Skeletal muscle cell (primary cell): Measurements from ENCODE around the gene RASSF3.

Source experiments
- DNase-seq: peaks from one replicate; pipeline ENCODE4 v3.0.0-alpha.2; 2010; ENCODE audit warnings: low read depth
- H3K4me3 ChIP-seq: 2 replicates; pipeline ENCODE4 v1.5.1; 2011; ENCODE audit warnings: low read depth, mild to moderate bottlenecking, control low read depth, low read length, moderate library complexity

RASSF3 gene

GRCh38 chr12:64663015-64663414, 52.7 kb downstream of the RASSF3 start:
- H3K4me3 ChIP-seq = no peak overlapping the region
- no peak for DNase-seq

GRCh38 chr12:64665514-64665913, 55.2 kb downstream of the RASSF3 start:
- no peak overlapping the region for H3K4me3 ChIP-seq
- DNase-seq = no peak

- DNase-seq = no peak
- no peak overlapping the region for H3K4me3 ChIP-seq
These were observed 56.0 kb downstream of the RASSF3 start for GRCh38 chr12:64666054-64666914.

GRCh38 chr12:64667793-64668192, 57.5 kb downstream of the RASSF3 start:
- H3K4me3 ChIP-seq = no peak overlapping the region

GRCh38 chr12:64669270-64669842, 59.1 kb downstream of the RASSF3 start:
- DNase-seq = no peak
- no peak overlapping the region for H3K4me3 ChIP-seq

More at GRCh38 chr12:64667793-64668192, 57.5 kb downstream of the RASSF3 start:
- no peak for DNase-seq

GRCh38 chr12:64670019-64670418, 59.7 kb downstream of the RASSF3 start:
- H3K4me3 ChIP-seq = no peak overlapping the region

GRCh38 chr12:64670919-64671639, 60.8 kb downstream of the RASSF3 start:
- H3K4me3 ChIP-seq = no peak overlapping the region
- no peak for DNase-seq

More at GRCh38 chr12:64670019-64670418, 59.7 kb downstream of the RASSF3 start:
- no peak for DNase-seq

- DNase-seq = no peak
- no peak overlapping the region for H3K4me3 ChIP-seq
These were observed 61.4 kb downstream of the RASSF3 start for GRCh38 chr12:64671681-64672080.

GRCh38 chr12:64672925-64673409, 62.7 kb downstream of the RASSF3 start:
- no peak for DNase-seq
- no peak overlapping the region for H3K4me3 ChIP-seq

GRCh38 chr12:64673490-64674169, 63.3 kb downstream of the RASSF3 start:
- H3K4me3 ChIP-seq = no peak overlapping the region
- DNase-seq = no peak

GRCh38 chr12:64674367-64674922, 64.2 kb downstream of the RASSF3 start:
- no peak overlapping the region for H3K4me3 ChIP-seq

GRCh38 chr12:64675795-64676194, 65.5 kb downstream of the RASSF3 start:
- DNase-seq = no peak
- no peak overlapping the region for H3K4me3 ChIP-seq

More at GRCh38 chr12:64674367-64674922, 64.2 kb downstream of the RASSF3 start:
- DNase-seq = no peak

GRCh38 chr12:64678248-64678647, 68.0 kb downstream of the RASSF3 start:
- DNase-seq = no peak
- H3K4me3 ChIP-seq = no peak overlapping the region

GRCh38 chr12:64678835-64679234, 68.5 kb downstream of the RASSF3 start:
- no peak overlapping the region for H3K4me3 ChIP-seq
- DNase-seq = no peak

GRCh38 chr12:64679487-64680001, 69.2 kb downstream of the RASSF3 start:
- no peak for DNase-seq
- H3K4me3 ChIP-seq = no peak overlapping the region

- DNase-seq = no peak
- H3K4me3 ChIP-seq = no peak overlapping the region
These were observed 69.9 kb downstream of the RASSF3 start for GRCh38 chr12:64680235-64680634.

- DNase-seq = no peak
- no peak overlapping the region for H3K4me3 ChIP-seq
These were observed 71.1 kb downstream of the RASSF3 start for GRCh38 chr12:64681200-64682052.

GRCh38 chr12:64682572-64683277, 72.4 kb downstream of the RASSF3 start:
- no peak overlapping the region for H3K4me3 ChIP-seq
- peak; percentile 47 for DNase-seq
